HG02885 (cell line): ENCODE measurements around the gene NR1D1.

ENCODE experiments used
- ATAC-seq: cut with Tn5 transposase; IDR thresholded peaks from one replicate; pipeline ENCODE4 v1.9.1; 2021; ENCODE audit warnings: mild to moderate bottlenecking; ENCODE audit not compliant: unreplicated experiment, poor library complexity

Gene NR1D1

GRCh38 chr17:40064971-40065768 is 35.2 kb downstream of the NR1D1 start:
- no peak for ATAC-seq

DNA sequence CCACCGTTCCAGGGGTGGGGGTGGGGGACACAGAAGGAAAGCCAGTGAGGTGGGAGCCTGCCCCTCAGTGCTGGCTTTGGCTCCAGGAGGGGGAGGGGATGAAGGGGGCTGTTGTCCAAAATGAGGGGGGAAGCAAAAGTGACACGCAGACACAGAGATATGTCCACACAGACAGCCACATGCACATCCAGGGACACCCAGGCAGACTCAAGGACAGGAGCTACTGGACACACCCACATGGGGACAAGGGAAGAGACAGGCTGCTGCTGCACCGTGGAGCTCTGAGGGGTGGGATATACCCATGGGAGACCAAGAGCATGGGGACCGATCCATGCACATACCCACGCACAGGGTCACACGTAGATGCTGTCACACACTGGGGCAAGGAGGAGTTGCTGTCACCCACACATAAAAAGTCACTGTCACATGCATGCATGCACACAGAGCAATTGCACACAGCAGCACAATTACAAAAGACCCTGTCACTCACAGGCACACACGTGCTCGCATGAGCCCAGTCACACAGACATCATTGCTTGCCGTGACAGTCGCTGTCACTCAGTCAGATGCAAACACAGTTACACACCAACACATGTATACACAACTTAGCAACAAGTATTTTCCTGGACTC is 36.4 kb downstream of the NR1D1 start:
- no peak for ATAC-seq

- peak; percentile 22 for ATAC-seq
Observed at GRCh38 chr17:40063187-40063771, 37.1 kb downstream of the NR1D1 start.

DNA sequence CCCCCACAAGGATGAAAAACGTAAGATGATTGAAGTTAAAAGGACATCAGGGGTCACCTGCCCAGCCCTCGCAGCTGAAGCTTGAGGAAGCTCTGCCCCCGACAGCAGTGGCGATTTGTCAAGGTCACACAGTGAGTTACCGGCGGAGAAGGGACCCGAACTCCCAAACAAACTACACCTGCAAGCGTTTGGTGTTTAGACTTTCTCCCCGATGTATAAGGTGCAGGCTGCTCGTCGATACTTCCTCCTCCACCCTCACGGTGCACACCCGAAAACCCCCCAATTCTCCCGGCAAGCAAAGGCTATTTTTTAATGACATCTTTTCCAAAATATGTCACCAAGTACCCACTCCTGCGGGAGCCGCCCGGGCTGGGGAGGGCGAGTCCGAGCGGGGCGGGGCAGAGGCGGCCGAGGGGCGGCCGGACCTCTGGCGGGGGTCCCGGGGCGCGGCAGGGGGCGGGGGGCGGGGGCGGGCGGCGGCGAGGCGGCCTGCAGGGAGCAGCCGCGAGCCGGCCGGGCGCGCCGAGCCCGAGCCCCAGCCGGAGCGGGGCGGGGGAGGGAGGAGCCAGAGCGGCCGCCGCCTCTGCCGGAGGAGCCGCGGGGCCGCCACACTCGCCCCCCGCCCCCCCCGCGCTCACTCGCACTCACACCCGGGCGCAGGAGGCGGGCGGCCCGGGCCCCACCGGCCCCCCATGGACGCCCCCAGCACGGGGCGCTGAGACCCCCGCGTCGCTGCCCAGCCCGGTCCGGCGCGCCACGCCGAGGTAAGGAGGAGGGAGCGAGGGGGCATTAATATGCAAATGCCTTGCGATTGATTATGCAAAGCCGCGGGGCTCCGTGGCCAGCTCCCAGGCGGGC is 37.8 kb downstream of the NR1D1 start, which contains the start of gene THRA:
THRA (plus strand) TSS at position 637 of the 858 bp plus-strand sequence. CDS start 11,524 bp downstream, outside the sequence.
- peak; percentile 74 for ATAC-seq

DNA sequence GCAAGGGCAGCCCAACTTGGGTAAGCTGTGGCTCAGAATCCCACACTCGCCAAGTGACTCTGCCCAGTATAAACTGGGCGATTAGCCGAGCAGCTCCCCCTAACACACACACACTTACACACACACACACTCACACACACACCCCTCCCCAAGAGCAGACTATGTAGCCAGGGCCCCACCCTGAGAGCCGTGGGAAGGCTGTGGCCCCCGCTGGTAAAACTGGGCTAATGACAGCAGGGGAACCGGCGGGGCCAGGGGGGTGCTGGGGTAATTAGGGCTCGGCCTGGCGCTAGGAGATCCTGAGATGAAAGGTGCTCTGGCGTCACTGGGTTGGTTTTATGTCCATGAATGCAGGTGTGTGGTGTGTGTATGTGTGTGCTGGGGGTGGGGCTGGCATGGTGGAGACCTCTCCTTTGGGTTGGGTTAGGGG is 38.8 kb downstream of the NR1D1 start:
- ATAC-seq, result no peak

- no peak for ATAC-seq
Observed at GRCh38 chr17:40060887-40061608, 39.3 kb downstream of the NR1D1 start.

- no peak for ATAC-seq
Observed at GRCh38 chr17:40059729-40060475, 40.5 kb downstream of the NR1D1 start.

DNA sequence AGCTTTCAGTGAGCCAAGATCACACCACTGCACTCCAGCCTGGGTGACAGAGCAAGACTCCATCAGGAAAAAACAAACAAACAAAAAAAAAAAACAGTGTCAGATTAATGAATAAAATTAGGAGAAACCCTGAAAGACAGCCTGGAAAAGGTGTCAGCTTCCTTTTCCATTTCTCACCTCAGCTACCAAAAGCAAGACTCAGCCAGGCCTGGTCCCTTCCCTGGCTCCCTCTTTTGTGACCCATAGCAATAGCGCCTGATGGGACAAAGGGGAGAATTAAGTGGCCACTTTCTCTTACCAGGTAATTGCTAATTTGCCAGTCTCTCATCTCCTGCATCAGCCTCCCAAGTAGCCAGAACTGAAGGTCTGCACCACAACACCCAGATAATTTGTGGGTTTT is 41.5 kb downstream of the NR1D1 start:
- ATAC-seq, result no peak

- no peak for ATAC-seq
Observed at GRCh38 chr17:40058186-40058784, 42.1 kb downstream of the NR1D1 start.

GRCh38 chr17:40056379-40057015 is 43.9 kb downstream of the NR1D1 start:
- ATAC-seq, result no peak
